Adrenal gland (tissue), 5 donors: Measurements from ENCODE around the gene GIGYF1.

ENCODE experiments used
- POLR2A ChIP-seq, 2 donors: fragments of 450-650 bp; IDR thresholded peaks; one replicate each; pipeline ENCODE4 v1.6.1; 2017; ENCODE audit warnings: antibody characterized with exemption in 2 of 2, mild to moderate bottlenecking in 2 of 2, moderate library complexity in 1 of 2
- TF ChIP-seq, protein P1 (sequence below), 6 experiments: fragments of 450-650 bp in 4 of 6; fragments of 200-600 bp in 2 of 6; sonication (generic) in 1 of 6; IDR thresholded peaks; 1 replicate in 5 of 6; 2 replicates in 1 of 6; pipeline versions ENCODE4 v1.5.1 to v1.8.0; 2016 to 2021; ENCODE audit warnings: antibody characterized with exemption in 6 of 6, mild to moderate bottlenecking in 2 of 6, moderate library complexity in 1 of 6
- donor health status: DM: no; HTN: no; CAD: no.

DNA sequence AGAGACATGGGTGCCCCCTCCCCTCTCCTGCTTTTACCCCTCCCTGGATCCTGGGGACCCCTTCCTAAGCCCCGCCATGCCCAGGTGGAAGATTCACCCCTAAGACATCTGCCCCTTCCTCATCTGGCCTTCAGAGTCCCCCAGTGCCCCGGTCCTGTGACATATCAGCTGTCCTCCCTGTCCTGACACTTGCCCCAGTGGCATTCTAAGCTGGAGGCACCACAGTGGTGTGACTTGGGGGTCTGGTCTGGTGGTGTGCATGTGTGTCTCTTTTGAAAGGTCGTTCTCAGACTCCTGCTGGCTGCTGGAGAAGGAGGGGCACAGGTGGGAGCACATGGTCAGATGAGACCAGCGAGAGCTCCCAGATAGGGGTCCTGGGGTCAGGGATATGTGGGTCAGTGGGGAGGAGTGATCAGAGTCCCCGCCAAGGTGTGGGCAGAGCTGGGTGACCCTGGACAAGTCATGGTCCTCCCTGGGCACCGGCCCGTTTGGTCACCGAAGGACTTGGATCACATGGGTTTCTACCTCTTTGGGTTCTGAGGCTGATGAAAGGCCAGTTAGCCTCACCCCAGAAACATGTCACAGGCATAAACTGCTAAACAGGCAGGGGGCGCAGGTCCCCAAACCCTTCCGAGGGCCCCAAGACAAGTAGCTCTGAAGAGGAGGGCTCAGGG, 52.1 kb downstream of the GIGYF1 start:
- TF ChIP-seq, protein P1, sequence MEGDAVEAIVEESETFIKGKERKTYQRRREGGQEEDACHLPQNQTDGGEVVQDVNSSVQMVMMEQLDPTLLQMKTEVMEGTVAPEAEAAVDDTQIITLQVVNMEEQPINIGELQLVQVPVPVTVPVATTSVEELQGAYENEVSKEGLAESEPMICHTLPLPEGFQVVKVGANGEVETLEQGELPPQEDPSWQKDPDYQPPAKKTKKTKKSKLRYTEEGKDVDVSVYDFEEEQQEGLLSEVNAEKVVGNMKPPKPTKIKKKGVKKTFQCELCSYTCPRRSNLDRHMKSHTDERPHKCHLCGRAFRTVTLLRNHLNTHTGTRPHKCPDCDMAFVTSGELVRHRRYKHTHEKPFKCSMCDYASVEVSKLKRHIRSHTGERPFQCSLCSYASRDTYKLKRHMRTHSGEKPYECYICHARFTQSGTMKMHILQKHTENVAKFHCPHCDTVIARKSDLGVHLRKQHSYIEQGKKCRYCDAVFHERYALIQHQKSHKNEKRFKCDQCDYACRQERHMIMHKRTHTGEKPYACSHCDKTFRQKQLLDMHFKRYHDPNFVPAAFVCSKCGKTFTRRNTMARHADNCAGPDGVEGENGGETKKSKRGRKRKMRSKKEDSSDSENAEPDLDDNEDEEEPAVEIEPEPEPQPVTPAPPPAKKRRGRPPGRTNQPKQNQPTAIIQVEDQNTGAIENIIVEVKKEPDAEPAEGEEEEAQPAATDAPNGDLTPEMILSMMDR (IDR thresholded peaks at IDR 0.05), result no peak
- TF ChIP-seq POLR2A (IDR thresholded peaks at IDR 0.05), result no peak
